Neural progenitor cell (in vitro differentiated cells): ENCODE measurements around the gene ACVR1. TPM values are rescaled to one million over a fixed set of nuclear protein-coding genes. Genes with fewer than 3 reads are reported as not detected.
A peak's percentile ranks its signal among the peaks of the same experiment; 100 is the strongest.

Source experiments
- DNase-seq: peaks from one replicate; pipeline ENCODE4 v3.0.0-alpha.2; 2016; ENCODE audit warnings: low spot score
- H2AFZ ChIP-seq: fragments of 200-600 bp; sonication (generic); replicated peaks from 2 replicates; pipeline ENCODE4 v1.6.1; 2016; ENCODE audit warnings: antibody characterized with exemption
- H3F3A ChIP-seq: fragments of 200-600 bp; sonication (generic); 2 replicates; pipeline ENCODE4 v1.6.1; 2016; ENCODE audit warnings: antibody characterized with exemption, low read depth
- H3K27ac ChIP-seq: fragments of 200-600 bp; sonication (generic); 2 replicates; pipeline ENCODE4 v1.5.1; 2016; ENCODE audit warnings: mild to moderate bottlenecking
- H3K27me3 ChIP-seq: fragments of 200-600 bp; sonication (generic); 2 replicates; pipeline ENCODE4 v1.6.1; 2016; ENCODE audit warnings: mild to moderate bottlenecking, moderate library complexity
- H3K36me3 ChIP-seq: fragments of 200-600 bp; sonication (generic); 2 replicates; pipeline ENCODE4 v1.5.1; 2016
- H3K4me1 ChIP-seq: fragments of 200-600 bp; sonication (generic); 2 replicates; pipeline ENCODE4 v1.6.1; 2016; ENCODE audit warnings: mixed run types
- H3K4me2 ChIP-seq: fragments of 200-600 bp; sonication (generic); 2 replicates; pipeline ENCODE4 v1.6.1; 2016
- H3K4me3 ChIP-seq: fragments of 200-600 bp; sonication (generic); 2 replicates; pipeline ENCODE4 v1.5.1; 2016
- H3K79me2 ChIP-seq: fragments of 200-600 bp; sonication (generic); 2 replicates; pipeline ENCODE4 v1.6.1; 2016; ENCODE audit warnings: low read depth
- H3K9ac ChIP-seq: fragments of 200-600 bp; sonication (generic); 2 replicates; pipeline ENCODE4 v1.6.1; 2016
- H3K9me3 ChIP-seq: fragments of 200-600 bp; sonication (generic); 2 replicates; pipeline ENCODE4 v1.5.1; 2016; ENCODE audit warnings: low read depth
- H4K20me1 ChIP-seq: fragments of 200-600 bp; sonication (generic); 2 replicates; pipeline ENCODE4 v1.6.1; 2016; ENCODE audit warnings: low read depth
- H3K27ac Mint-ChIP-seq: 3 replicates; pipeline ENCODE4 v1.8.0; 2021; ENCODE audit warnings: mixed read lengths
- H3K27me3 Mint-ChIP-seq: 2 replicates; pipeline ENCODE4 v1.8.0; 2022; ENCODE audit warnings: low read depth, mild to moderate bottlenecking, inconsistent platforms, moderate library complexity, mixed read lengths; ENCODE audit not compliant: insufficient read depth
- H3K36me3 Mint-ChIP-seq: 3 replicates; pipeline ENCODE4 v1.8.0; 2021; ENCODE audit warnings: mixed read lengths
- H3K4me1 Mint-ChIP-seq: 3 replicates; pipeline ENCODE4 v1.8.0; 2021; ENCODE audit warnings: mixed read lengths
- H3K4me3 Mint-ChIP-seq: 3 replicates; pipeline ENCODE4 v1.8.0; 2021; ENCODE audit warnings: mild to moderate bottlenecking, moderate library complexity, mixed read lengths
- H3K9me3 Mint-ChIP-seq: 3 replicates; pipeline ENCODE4 v1.8.0; 2020; ENCODE audit warnings: mixed read lengths
- EZH2 ChIP-seq: fragments of 200-600 bp; sonication (generic); IDR thresholded peaks from 2 replicates; pipeline ENCODE4 v1.6.1; 2017; ENCODE audit warnings: antibody characterized with exemption, mild to moderate bottlenecking, moderate library complexity
- EZH2phosphoT487 ChIP-seq: fragments of 200-600 bp; sonication (generic); IDR thresholded peaks from 2 replicates; pipeline ENCODE4 v1.6.1; 2017; ENCODE audit warnings: antibody characterized with exemption
- total RNA-seq: library from RNA; depleted of rRNA; stranded (reverse); fragments of >200 nt; gene quantifications from 2 replicates; pipeline ENCODE4 v1.2.3, GENCODE V29; 2015; ENCODE audit warnings: low replicate concordance
- TF ChIP-seq, protein P1 (sequence below): fragments of 200-600 bp; sonication (generic); IDR thresholded peaks from 2 replicates; pipeline ENCODE4 v1.5.1; 2017; ENCODE audit warnings: antibody characterized with exemption, mild to moderate bottlenecking

The ACVR1 gene
- total RNA-seq, 1 donor from 2014 or later: 14.0 TPM

DNA sequence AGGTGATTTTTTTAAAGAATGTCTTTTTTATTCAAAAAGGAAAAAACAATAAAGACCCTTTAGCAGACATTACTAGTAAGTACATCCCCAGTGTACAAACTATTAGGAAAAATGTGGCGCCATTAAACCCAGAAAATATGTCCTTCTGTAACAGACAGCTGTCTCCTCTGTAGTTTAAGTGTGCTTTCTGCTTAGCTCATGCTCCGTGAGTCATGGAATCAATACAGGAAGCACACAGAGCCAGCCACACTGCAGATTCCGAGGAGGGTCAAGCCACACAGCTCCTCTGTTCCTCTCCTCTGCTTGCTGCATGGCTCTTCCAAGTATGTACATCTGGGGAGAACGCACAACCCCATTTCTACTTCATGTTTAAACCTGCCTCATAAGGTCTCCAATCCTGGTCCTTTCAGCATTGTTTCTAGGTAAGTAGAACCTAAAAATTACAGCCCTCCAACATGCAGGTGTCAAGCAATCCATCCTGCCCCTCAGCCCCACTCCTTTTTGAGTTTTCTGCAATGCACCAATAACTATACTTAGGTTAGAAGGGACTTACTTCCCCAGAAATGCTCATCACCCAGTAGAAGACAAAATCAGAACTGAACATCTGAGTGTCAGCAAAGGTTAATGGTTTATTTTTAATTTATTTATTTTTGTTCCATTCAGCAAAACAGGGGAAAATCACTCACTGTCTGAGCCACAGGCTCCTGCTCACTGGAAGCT lies 37.5 kb downstream of the ACVR1 start:
- peak; percentile 40 for DNase-seq
- Histone ChIP-seq H3K27me3 (no peaks in the 10 kb centered on the region), H3K4me3 (no peak overlapping the region), H3K9me3 (no peaks in the 10 kb centered on the region), H4K20me1 (peaks cover 69% of the 10 kb centered on the region), H3K27ac (peak overlapping the region; percentile 34), H3F3A (peaks cover 33% of the 10 kb centered on the region), H3K9ac (no peak overlapping the region), H2AFZ (no peak overlapping the region), H3K4me1 (peaks cover 53% of the 10 kb centered on the region), H3K4me2 (peak overlapping the region; percentile 69), H3K36me3 (no peaks in the 10 kb centered on the region), H3K79me2 (peaks cover 65% of the 10 kb centered on the region)
- Mint-ChIP-seq H3K27ac (peak overlapping the region; percentile 21), H3K9me3 (no peaks in the 10 kb centered on the region), H3K4me1 (peaks cover 55% of the 10 kb centered on the region), H3K4me3 (peak overlapping the region; percentile 71), H3K27me3 (peaks cover 2% of the 10 kb centered on the region), H3K36me3 (no peaks in the 10 kb centered on the region)
- no peak for TF ChIP-seq EZH2
- no peak for TF ChIP-seq EZH2phosphoT487
- TF ChIP-seq, protein P1, sequence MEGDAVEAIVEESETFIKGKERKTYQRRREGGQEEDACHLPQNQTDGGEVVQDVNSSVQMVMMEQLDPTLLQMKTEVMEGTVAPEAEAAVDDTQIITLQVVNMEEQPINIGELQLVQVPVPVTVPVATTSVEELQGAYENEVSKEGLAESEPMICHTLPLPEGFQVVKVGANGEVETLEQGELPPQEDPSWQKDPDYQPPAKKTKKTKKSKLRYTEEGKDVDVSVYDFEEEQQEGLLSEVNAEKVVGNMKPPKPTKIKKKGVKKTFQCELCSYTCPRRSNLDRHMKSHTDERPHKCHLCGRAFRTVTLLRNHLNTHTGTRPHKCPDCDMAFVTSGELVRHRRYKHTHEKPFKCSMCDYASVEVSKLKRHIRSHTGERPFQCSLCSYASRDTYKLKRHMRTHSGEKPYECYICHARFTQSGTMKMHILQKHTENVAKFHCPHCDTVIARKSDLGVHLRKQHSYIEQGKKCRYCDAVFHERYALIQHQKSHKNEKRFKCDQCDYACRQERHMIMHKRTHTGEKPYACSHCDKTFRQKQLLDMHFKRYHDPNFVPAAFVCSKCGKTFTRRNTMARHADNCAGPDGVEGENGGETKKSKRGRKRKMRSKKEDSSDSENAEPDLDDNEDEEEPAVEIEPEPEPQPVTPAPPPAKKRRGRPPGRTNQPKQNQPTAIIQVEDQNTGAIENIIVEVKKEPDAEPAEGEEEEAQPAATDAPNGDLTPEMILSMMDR: no peak

DNA sequence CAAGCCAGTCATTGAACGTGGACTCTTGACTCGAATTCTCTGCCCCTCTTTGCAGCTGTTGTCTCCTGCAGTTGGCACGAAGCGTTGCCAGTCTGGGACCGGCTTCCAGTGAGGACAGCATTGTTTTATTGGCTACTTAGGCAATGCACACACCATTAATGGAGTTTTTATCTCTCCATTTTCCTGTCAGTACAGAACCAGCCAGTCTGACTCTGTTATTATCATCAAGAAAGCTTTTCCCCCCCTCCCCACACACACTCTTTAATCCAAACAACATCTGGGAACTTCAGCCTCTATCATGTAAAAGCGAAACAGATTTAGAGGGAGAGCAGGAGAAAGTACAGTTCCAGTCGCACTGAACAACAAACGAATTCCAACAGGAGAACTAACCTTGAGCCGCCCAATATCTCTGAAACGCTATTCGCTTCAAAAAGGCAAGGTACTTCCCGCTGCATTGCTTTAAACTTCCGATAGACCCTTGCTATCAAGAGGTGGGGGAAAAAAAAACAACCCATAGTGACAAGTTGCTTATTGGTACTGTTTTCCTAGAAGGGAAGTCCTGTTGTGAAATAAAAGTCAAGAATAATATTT lies 38.2 kb downstream of the ACVR1 start:
- Histone ChIP-seq H2AFZ (no peak overlapping the region), H3K4me1 (peaks cover 57% of the 10 kb centered on the region), H3K4me2 (peak overlapping the region; percentile 69), H3K79me2 (peaks cover 58% of the 10 kb centered on the region), H3K36me3 (no peaks in the 10 kb centered on the region), H3K9me3 (no peaks in the 10 kb centered on the region), H3K27me3 (no peaks in the 10 kb centered on the region), H4K20me1 (peaks cover 67% of the 10 kb centered on the region), H3K4me3 (no peak overlapping the region), H3F3A (peaks cover 33% of the 10 kb centered on the region), H3K27ac (no peak overlapping the region), H3K9ac (no peak overlapping the region)
- Mint-ChIP-seq H3K27ac (peak overlapping the region; percentile 53), H3K9me3 (no peaks in the 10 kb centered on the region), H3K36me3 (no peaks in the 10 kb centered on the region), H3K27me3 (peaks cover 2% of the 10 kb centered on the region), H3K4me3 (peak overlapping the region; percentile 50), H3K4me1 (peaks cover 51% of the 10 kb centered on the region)
- DNase-seq: no peak
- TF ChIP-seq EZH2 (no peak), EZH2phosphoT487 (no peak)
- TF ChIP-seq, protein P1: no peak

DNA sequence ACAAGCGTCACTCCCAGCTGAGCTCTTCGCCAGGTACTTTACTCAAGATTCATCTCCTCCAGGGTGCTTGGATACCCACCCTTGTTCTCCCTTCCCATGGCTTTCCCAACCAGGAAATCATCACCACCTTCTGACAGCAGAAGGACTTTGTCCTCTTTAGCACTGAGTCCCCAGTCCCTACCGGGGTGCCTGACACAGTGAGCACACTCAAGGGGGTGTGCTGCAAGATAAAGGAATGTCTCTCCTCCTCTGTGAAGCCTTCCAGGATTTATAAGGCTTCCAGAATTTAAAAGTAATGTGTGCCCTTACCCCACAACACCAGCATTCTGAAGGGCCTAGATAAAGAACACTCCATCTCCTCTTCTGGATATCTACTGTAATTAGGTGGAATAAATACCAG lies 39.6 kb downstream of the ACVR1 start:
- Mint-ChIP-seq H3K4me3 (no peak overlapping the region), H3K27me3 (peaks cover 2% of the 10 kb centered on the region), H3K36me3 (no peaks in the 10 kb centered on the region), H3K9me3 (no peaks in the 10 kb centered on the region), H3K4me1 (peaks cover 53% of the 10 kb centered on the region), H3K27ac (peak overlapping the region; percentile 46)
- Histone ChIP-seq H3K27ac (no peak overlapping the region), H3K4me3 (no peak overlapping the region), H3K4me1 (peaks cover 57% of the 10 kb centered on the region), H3K27me3 (no peaks in the 10 kb centered on the region), H4K20me1 (peaks cover 66% of the 10 kb centered on the region), H3K9me3 (no peaks in the 10 kb centered on the region), H3K4me2 (no peak overlapping the region), H3K79me2 (peaks cover 50% of the 10 kb centered on the region), H2AFZ (no peak overlapping the region), H3F3A (peaks cover 33% of the 10 kb centered on the region), H3K36me3 (no peaks in the 10 kb centered on the region), H3K9ac (no peak overlapping the region)
- no peak for DNase-seq
- TF ChIP-seq, protein P1: no peak
- TF ChIP-seq EZH2phosphoT487: no peak
- TF ChIP-seq EZH2: no peak
